Hepatocyte (in vitro differentiated cells): Measurements from ENCODE around the gene DIP2C.

Experiments used
- CTCF ChIP-seq: fragments of 200-600 bp; sonication (generic); IDR thresholded peaks from 2 replicates; pipeline ENCODE4 v1.5.1; 2016; ENCODE audit warnings: antibody characterized with exemption, mild to moderate bottlenecking; ENCODE audit not compliant: poor library complexity
- EZH2 ChIP-seq: fragments of 200-600 bp; sonication (generic); IDR thresholded peaks from 2 replicates; pipeline ENCODE4 v1.6.1; 2016; ENCODE audit warnings: antibody characterized with exemption, mild to moderate bottlenecking, borderline replicate concordance

DNA sequence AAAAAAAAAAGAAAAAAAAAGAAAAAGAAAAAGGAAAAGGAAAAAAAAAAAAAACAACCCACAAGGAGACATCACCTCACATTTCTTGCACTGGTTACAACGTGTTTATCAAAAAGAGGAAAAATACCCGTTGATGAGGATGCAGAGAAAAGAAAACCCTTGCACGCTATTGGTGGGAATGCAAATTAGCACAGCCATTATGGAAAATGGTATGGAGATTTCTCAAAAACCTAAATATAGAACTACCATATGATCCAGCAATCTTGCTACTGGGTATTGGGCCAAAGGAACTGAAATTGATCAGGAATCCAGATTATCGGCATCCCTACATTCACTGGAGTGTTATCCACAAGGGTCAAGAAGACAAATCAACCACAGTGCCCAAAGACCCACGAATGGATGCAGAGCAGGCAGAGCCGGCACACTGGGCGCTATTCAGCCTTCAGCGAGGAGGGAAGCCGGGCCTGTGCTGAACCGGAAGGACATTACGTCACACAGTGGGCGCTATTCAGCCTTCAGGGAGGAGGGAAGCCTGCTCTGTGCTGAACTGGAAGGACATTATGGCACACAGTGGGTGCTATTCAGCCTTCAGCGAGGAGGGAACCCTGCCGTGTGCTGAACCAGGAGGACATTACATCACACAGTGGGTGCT is 295.6 kb downstream of the DIP2C start:
- no peak for TF ChIP-seq EZH2
- TF ChIP-seq CTCF, result no peak
